Stimulated activated CD4-positive, alpha-beta T cell treated with anti-CD3 and anti-CD28 coated beads, Interleukin-2, amount 100 ng/mL, for 4 hours (primary cell): ENCODE measurements around the gene ZP1.

Experiments used
- DNase-seq: peaks from one replicate; pipeline ENCODE4 v3.0.0-alpha.2; 2020; ENCODE audit warnings: low read depth

Gene ZP1

GRCh38 chr11:60844045-60844869 lies 23.1 kb upstream of the ZP1 start:
- DNase-seq = no peak

- DNase-seq = no peak
These were observed 22.5 kb upstream of the ZP1 start for GRCh38 chr11:60844870-60845221.

- DNase-seq = no peak
These were observed 22.0 kb upstream of the ZP1 start for GRCh38 chr11:60845338-60845737.

GRCh38 chr11:60847281-60847680 lies 20.1 kb upstream of the ZP1 start:
- no peak for DNase-seq

GRCh38 chr11:60847896-60848295 lies 19.4 kb upstream of the ZP1 start:
- DNase-seq = no peak

- no peak for DNase-seq
These were observed 18.6 kb upstream of the ZP1 start for GRCh38 chr11:60848714-60849151.

GRCh38 chr11:60849641-60850520 lies 17.5 kb upstream of the ZP1 start:
- DNase-seq = no peak

GRCh38 chr11:60851327-60852104 lies 15.8 kb upstream of the ZP1 start:
- DNase-seq = no peak

GRCh38 chr11:60852117-60852981 lies 15.0 kb upstream of the ZP1 start:
- no peak for DNase-seq

GRCh38 chr11:60852982-60853950 lies 14.1 kb upstream of the ZP1 start:
- no peak for DNase-seq

- DNase-seq = no peak
These were observed 13.0 kb upstream of the ZP1 start for GRCh38 chr11:60854140-60854846.

GRCh38 chr11:60854847-60855725 lies 12.3 kb upstream of the ZP1 start:
- no peak for DNase-seq

- DNase-seq = no peak
These were observed 11.4 kb upstream of the ZP1 start, which contains the start of gene PTGDR2 for GRCh38 chr11:60855726-60856633. TSS of gene PTGDR2 (minus strand) at chr11:60855950. CDS start at chr11:60853722, 2,228 bp downstream.

- no peak for DNase-seq
These were observed 9.7 kb upstream of the ZP1 start for GRCh38 chr11:60857378-60858232.

GRCh38 chr11:60858236-60858635 lies 9.1 kb upstream of the ZP1 start:
- DNase-seq = no peak

- no peak for DNase-seq
These were observed 8.4 kb upstream of the ZP1 start for GRCh38 chr11:60858731-60859464.
